ENCODE results near the gene SYCP2L.

The SYCP2L gene

DNA sequence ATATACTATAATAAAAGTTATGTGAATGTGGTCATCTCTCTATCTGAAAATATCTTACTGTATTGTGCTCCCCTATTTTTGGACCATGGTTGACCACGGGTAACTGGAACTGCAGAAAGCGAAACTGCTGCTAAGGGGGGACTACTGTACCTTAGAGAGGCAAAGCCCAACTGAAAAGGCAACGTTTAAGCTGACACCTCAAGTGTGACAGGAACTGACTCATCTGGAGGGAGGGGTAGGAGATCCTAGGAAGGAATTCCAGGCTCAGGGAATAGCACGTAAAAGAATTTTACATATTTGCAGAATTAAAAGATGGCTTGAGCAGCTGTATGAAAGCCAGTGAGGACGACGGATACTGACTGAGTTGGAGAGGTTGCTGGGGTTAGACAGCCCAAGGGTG lies 122.5 kb downstream of the SYCP2L start:
- DNase-seq, result no peak

DNA sequence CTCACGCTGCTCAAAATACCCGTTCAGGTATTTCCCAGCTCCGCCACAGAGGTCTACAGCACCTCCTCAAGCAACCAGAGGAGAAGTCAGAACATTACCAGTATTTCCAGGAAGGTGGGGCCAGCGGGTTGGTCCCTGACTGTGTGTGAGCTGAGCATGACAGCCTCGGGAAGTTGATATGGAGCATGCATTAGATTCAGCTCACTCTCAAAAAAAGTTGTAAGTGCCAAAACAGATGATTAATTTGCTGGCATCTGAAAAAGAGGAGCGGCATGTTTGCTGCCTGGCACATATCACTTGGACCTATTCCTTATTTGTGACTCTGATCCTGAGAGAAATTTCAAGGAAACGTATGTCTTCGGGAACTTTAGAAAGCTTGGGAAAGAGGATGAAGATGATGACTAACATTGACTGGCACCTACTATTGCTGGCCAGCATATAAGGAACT lies 125.0 kb downstream of the SYCP2L start:
- no peak for DNase-seq

DNA sequence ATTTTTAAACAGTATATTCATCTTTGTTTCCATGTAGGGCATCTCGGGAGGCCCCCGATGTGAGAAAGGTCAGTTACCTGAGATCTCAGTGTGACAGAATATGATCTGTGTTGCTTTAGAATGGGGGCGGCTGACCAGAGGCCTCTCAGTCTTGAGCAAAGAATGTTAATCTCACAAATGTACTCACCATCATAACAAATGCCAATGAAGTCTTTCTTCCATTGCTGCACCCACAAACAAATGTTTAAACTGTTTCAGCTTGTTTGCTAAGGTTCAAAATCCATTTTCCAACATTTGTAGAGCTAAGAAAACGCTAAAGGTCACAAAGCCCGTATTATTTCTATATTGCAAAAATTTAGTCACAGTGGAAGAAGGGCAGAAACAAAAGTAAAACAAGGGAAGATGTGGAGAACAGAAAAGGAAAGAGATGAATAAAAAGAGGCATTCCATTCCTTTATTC lies 125.5 kb downstream of the SYCP2L start:
- DNase-seq, result no peak

- DNase-seq, result no peak
Measured at GRCh38 chr6:11012976-11013720, 126.3 kb downstream of the SYCP2L start.

DNA sequence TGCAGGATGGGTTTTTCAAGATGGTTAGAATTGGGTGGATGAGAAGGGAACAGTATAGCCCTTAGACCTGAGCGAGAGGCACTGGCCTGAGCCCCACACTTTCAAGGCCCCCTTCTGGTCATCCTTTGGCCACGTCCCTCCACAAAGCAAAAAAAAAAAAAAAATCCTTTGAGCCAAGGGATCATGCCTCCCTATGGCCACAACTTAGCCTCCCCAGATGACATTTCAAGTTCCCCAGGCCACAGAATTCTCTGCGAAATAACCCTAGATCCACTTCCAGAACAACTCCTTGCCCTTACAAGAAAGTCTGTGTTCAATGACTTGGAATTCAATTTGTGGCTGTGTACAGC lies 126.8 kb downstream of the SYCP2L start:
- no peak for DNase-seq

- DNase-seq, result no peak
Measured at GRCh38 chr6:11015102-11015501, 128.2 kb downstream of the SYCP2L start.

DNA sequence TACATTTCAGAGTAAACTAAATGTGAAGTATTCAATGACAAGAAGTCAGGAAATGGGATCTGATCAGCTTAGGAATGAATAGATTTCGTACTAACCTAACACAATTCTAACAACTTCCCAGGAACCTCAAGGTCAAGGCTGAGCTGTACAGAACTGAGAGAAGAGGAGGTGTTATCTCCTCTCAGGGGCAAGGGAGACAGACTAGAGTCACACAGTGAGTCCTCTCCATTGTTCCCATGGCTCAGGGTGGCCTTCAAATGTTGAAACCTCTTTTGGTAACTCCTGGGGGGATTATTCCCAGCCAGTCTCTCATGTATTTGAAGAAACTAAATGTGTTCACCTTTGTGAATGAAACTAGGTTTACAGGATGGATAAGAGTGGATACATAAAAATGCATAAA lies 129.6 kb downstream of the SYCP2L start:
- DNase-seq, result no peak

GRCh38 chr6:11017090-11017489 lies 130.2 kb downstream of the SYCP2L start:
- DNase-seq, result no peak

- DNase-seq, result no peak
Measured at GRCh38 chr6:11018225-11018624, 131.4 kb downstream of the SYCP2L start.

- DNase-seq, result no peak
Measured at GRCh38 chr6:11021003-11021402, 134.2 kb downstream of the SYCP2L start.

GRCh38 chr6:11021714-11022113 lies 134.9 kb downstream of the SYCP2L start:
- DNase-seq, result no peak

GRCh38 chr6:11023032-11023431 lies 136.2 kb downstream of the SYCP2L start:
- DNase-seq, result no peak

Measured in activated T-cell treated with anti-CD3 and anti-CD28 coated beads, Interleukin-2, amount 50 U/mL, for 1 hour (primary cell).